ENCODE data around the gene LRRC27.

LRRC27 gene

GRCh38 chr10:132392811-132393694 is 61.1 kb downstream of the LRRC27 start:
- no peak for DNase-seq

- no peak for DNase-seq
Observed at GRCh38 chr10:132393695-132394181, 61.7 kb downstream of the LRRC27 start.

DNA sequence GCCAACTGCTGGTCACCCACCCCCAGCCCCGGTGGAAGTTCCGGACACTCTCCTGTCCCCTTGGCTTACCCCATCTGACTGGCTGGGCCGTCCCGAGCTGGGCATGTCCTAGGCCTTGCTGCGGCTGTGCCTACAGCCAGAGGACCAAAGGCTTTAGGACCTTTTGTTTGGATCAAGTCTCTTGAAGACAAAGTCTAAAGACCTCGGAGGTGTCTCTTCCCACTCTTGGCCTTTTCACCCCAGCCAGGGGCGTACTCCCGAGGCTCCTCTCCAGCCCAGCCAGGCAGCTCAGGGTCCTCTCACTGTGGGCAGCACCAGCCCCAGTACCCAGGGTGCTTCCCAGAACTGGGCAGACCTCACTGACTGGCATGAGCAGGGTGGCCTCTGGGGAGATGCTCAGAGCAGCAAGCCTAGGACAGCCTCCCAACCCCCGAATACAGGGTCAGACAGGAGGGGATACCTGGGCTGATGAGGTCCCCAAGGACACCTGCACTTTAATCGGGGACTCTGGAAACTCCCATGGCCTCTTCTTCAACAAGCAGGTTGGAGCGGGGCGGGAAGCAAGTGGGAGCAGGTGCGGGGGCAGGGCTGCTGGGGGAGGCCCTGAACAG is 62.3 kb downstream of the LRRC27 start:
- no peak for DNase-seq

- DNase-seq: no peak
Observed at GRCh38 chr10:132394936-132395703, 63.1 kb downstream of the LRRC27 start.

GRCh38 chr10:132395704-132396493 is 63.9 kb downstream of the LRRC27 start:
- DNase-seq: peak; percentile 26 to 28

DNA sequence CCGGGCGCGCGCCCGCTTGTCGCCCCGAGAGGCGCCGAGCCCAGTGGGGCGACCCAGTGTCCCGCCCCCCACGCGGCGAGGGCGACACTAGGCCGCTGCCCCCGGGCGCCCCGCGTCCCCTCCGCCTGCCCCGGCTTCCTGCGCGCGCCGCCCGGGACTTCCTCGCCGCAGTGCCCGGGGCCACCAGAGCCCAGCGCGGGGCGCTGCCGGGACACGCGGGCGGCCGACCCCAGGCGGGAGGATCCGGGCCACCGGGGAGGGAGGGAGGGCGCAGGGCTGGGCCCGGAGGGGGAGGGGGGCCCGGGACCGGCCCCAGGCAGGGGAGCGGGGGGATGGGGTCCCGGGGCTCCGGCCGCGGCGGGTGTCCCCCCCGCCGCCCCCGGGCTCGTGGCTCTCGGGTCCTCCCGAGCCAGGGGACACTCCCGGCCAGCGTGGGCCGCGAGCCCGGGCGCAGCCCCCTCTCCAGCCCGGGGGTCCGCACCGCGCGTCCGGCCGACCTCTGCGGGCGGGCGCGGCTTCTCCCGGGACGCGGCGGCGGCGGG is 64.6 kb downstream of the LRRC27 start:
- DNase-seq: peak; percentile 42 to 52

DNA sequence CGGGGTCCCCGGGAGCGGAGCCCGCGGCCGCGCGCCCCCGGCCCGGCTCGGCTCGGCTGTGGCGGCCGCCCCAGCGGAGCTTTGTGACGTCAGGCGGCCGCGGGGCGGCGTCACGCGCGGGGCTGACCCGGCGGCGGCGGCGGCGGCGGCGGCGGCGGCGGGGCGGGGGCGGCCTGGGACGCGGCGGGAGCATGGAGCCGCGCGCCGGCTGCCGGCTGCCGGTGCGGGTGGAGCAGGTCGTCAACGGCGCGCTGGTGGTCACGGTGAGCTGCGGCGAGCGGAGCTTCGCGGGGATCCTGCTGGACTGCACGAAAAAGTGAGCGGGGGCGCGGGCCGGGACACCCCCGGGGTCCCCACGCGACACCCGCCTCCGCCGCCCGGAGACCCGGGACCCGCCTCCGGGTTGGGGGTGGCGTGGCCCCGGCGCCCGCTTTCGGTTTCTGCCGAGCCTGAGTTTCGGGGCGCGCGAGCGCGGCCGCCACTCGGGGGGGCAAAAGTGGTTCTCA is 65.1 kb downstream of the LRRC27 start, which contains the start of gene PWWP2B:
TSS of gene PWWP2B (plus strand) at position 165 of the 506 bp plus-strand sequence. CDS start at position 192, 27 bp downstream.
- peak; percentile 52 to 59 for DNase-seq

GRCh38 chr10:132397671-132398565 is 65.9 kb downstream of the LRRC27 start:
- peak; percentile 22 to 25 for DNase-seq

- no peak for DNase-seq
Observed at GRCh38 chr10:132398566-132398991, 66.6 kb downstream of the LRRC27 start.

- DNase-seq: no peak
Observed at GRCh38 chr10:132399117-132400035, 67.4 kb downstream of the LRRC27 start.

DNA sequence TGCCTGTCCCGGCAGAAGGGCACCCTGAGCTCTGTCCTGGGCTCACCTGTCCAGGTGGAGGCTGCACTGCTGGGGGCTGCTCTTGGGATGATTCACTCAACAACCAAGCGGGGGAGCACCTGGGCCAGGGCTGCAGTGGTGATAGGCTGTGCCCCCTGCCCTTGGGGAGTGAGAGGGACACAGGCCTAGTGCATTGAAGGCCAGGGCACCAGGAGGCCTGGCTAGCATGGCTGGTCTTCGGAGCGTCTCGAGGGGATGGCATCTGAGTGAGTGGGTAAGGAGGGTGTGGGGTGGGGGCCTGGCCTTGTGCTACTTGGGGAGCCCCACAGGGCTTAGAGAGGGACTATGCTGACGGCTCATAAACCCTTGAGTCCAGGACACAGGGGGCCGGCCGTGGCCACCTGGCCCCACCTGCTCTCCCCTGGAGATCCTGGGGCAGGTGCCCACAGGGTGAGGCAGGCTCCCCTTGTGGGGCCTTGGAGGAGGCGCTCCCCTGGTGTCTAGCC is 68.1 kb downstream of the LRRC27 start:
- DNase-seq: no peak

DNA sequence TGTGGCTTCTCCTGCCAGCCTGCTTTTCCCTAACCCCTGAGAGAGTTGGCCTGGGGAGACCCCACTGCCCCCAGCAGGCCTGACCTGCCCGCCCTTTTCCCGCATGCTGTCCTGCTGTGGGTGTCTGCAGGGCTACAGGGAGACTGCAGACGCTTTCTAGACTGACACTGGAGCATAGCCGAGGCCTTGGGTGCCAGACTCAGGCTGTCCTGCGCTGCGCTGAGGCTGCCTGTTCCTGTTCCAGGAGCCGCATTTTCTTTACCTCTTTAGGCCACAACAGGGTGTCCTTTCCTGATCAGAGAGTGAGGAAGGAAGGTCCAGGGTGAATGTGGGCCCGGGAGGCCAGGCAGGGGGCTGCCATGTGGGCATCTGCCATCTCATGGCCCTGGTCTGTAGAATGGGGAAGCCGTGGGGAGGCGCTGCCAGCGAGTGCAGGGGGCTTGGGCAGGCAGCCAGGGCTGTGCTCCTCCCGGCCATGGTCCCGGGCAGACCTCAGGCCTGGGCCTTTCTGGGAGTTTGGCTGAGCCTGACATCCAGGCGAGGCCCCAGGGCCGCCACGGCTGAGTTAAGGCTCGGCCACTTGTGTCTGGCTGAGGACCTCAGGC is 68.7 kb downstream of the LRRC27 start:
- DNase-seq: no peak

DNA sequence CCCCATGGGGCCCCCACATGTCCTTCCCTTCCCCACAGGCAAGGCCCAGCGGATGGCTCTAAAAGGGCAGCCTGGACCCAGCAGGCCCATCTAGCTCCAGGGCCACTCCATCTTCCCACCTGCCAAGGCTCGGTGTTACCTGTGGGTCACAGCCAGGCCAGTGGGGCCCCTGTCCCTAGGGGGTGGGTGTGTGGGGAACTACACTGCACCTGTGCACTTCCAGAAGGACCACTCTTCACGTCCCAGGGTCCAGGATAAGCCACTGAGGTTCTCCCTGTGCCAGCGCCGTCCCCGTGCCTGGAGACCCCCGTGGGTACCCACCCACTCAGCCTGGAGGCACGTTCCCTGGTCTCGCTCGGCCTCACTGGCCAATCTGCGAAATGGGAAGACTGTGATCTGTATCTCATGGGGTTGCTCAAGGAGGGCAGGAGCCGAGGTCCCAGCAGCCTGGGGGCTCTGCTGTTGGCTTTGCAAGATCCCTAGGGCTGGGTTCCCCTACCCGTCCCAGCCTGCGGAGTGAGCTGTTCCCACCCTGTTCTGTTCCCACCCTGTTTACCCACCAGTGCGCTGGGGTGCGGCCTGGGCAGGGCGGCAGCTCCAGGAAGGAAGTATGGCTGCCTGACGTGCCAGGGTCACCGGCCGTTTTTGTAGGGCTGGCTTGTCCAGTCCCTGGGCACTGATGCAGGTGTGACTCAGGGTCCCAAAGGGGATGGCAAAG is 69.6 kb downstream of the LRRC27 start:
- no peak for DNase-seq

DNA sequence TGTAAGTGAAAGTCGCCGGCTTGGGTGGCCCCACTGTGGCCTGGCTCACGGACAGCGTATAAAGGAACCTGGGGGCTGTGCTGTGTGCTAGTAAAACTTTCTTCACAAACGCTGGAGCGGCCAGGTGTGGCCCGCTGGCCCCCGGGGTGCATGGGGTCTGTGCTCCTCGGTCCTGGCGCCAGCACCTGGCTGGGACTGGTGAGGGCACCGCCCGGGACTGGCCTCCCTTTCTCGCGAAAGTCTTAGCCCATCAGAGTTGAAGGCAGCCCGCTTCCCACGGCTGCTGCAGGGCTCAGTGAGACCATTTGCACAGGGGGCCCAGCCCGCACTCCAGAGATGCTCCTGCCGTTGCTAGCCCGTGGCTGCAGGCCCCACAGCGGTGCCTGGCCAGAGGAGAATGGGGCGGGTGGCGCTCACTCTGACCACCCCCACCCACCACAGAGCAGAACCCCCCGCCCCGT is 70.8 kb downstream of the LRRC27 start:
- DNase-seq: no peak

DNA sequence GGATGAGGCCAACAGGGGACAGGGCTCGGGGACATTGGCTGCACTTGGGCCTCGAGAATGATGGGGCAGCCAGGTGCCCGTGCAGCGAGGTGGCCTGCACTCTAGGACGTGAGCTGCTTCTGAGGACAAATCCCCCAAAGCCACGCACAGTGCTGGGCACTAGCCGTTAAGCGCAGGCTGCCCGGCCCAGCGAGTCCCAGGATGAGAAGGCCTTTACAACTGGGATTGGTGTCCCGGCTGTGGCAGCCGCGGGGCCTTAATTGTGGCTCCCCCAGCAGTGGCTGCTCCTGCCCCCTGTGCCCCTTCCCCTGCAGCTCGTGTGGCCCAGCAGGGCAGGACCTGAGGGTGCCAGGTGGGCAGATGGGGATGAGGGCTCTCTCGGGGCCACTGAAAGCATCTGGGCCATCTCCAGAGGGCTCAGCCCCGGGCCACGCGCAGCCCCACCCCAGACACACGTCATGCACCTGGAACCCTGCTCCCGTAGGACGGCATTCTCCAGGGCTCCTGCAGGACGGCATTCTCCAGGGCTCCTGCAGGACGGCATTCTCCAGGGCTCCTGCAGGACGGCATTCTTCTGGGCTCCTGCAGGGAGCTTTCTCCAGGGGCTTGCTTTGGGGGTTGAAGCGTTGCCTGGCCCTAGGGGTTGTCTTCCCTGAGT is 71.6 kb downstream of the LRRC27 start:
- DNase-seq: no peak

DNA sequence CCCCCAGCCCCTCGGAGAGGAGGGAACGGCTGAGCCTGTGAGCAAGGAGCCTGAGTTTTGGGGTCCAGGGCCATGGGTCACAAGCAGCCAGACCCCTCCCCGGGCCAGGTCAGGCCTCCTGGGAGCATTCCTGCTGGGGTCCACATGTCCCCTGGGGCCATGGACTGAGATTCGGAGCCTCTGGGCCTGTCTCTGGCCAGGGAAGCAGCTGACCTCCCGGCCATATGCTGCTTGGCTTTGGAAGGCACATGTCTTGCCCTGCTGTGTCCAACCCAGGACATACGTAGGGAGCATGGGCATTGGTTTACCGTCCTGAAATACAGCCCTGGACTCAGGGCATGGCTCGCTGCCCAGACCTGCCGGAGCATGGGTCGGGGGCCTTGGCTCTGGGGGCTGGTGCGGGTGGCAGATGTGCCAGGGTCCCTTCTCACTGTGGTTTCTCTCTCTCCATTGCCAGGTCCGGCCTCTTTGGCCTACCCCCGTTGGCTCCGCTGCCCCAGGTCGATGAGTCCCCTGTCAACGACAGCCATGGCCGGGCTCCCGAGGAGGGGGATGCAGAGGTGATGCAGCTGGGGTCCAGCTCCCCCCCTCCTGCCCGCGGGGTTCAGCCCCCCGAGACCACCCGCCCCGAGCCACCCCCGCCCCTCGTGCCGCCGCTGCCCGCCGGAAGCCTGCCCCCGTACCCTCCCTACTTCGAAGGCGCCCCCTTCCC is 72.3 kb downstream of the LRRC27 start:
- no peak for DNase-seq

Measured in activated CD4-positive, alpha-beta T cell treated with anti-CD3 and anti-CD28 coated beads, Interleukin-2, amount 50 U/mL, for 4 hours (primary cell).